ENCODE results near the gene RELL1.

The RELL1 gene

GRCh38 chr4:37631551-37631950, 54.6 kb downstream of the RELL1 start:
- DNase-seq = no peak

- DNase-seq = no peak
Observed at GRCh38 chr4:37629713-37630112, 56.5 kb downstream of the RELL1 start.

GRCh38 chr4:37628977-37629609, 57.1 kb downstream of the RELL1 start:
- DNase-seq = no peak

- DNase-seq = no peak
Observed at GRCh38 chr4:37627263-37627662, 58.9 kb downstream of the RELL1 start.

GRCh38 chr4:37625499-37625898, 60.7 kb downstream of the RELL1 start:
- no peak for DNase-seq

GRCh38 chr4:37623940-37624339, 62.2 kb downstream of the RELL1 start:
- no peak for DNase-seq

GRCh38 chr4:37623125-37623524, 63.1 kb downstream of the RELL1 start:
- DNase-seq = no peak

GRCh38 chr4:37620176-37620575, 66.0 kb downstream of the RELL1 start:
- DNase-seq = no peak

- DNase-seq = no peak
Observed at GRCh38 chr4:37615720-37616063, 70.5 kb downstream of the RELL1 start.

- no peak for DNase-seq
Observed at GRCh38 chr4:37615059-37615719, 71.0 kb downstream of the RELL1 start.

GRCh38 chr4:37612811-37613210, 73.4 kb downstream of the RELL1 start:
- DNase-seq = no peak

GRCh38 chr4:37609626-37610025, 76.5 kb downstream of the RELL1 start:
- DNase-seq = no peak

GRCh38 chr4:37607018-37607417, 79.2 kb downstream of the RELL1 start:
- DNase-seq = no peak

GRCh38 chr4:37605843-37606565, 80.2 kb downstream of the RELL1 start:
- DNase-seq = no peak

GRCh38 chr4:37604461-37604860, 81.7 kb downstream of the RELL1 start:
- DNase-seq = no peak

- DNase-seq = no peak
Observed at GRCh38 chr4:37603711-37604110, 82.5 kb downstream of the RELL1 start.

- DNase-seq = peak; percentile 91
Observed at GRCh38 chr4:37603070-37603468, 83.1 kb downstream of the RELL1 start.

GRCh38 chr4:37602454-37603069, 83.6 kb downstream of the RELL1 start:
- no peak for DNase-seq

GRCh38 chr4:37601531-37601930, 84.6 kb downstream of the RELL1 start:
- DNase-seq = no peak

- DNase-seq = no peak
Observed at GRCh38 chr4:37599092-37599790, 86.9 kb downstream of the RELL1 start.

GRCh38 chr4:37597034-37597433, 89.1 kb downstream of the RELL1 start:
- no peak for DNase-seq

- DNase-seq = no peak
Observed at GRCh38 chr4:37595875-37596680, 90.1 kb downstream of the RELL1 start.
